ENCODE data around the gene DNAAF8.
A peak's percentile ranks its signal among the peaks of the same experiment; 100 is the strongest.

DNAAF8 gene

DNA sequence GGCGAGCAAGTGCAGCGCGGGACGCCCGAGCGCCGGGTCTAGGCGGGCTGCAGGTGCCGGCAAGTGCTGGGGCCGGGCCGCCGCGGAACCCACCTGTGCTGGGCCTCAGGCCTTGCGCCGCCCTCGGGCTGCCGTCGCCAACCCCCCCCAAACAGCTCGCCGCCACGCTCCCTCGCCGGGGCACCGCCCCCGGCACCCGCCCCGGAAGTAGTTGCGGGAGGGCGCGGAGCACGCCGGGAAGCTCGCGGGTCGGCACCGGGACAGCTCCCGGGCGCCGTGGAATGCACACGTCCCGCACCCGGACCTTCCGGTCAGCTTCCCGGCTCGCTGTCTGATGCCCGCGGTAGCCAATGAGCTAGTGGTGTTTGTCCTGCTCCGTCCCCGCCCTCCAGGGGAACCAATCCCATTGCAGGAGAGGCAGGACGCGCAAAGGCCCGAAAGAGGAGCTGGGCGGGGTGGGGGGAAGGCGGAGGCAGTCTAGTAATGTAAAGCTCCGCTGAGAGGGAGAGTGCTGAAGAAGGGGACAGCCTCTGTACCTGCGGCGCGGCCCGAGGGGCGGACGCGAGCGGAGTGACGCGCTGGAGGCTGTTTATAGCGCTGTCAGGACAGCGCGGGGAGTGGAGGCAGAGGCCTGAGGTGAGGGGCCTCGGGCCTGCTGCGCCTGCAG lies at the start of gene DNAAF8, which contains the start of gene ANKS3:
DNAAF8 (plus strand) TSS at position 475 of the 667 bp plus-strand sequence. CDS start 1,978 bp downstream, outside the sequence.
ANKS3 (minus strand) TSS at position 209 of the 667 bp plus-strand sequence. CDS start 4,122 bp downstream, outside the sequence.
- DNase-seq (ENCODE audit: low read depth in 3 of 3): peak; percentile 65 to 83 (median 67)

DNA sequence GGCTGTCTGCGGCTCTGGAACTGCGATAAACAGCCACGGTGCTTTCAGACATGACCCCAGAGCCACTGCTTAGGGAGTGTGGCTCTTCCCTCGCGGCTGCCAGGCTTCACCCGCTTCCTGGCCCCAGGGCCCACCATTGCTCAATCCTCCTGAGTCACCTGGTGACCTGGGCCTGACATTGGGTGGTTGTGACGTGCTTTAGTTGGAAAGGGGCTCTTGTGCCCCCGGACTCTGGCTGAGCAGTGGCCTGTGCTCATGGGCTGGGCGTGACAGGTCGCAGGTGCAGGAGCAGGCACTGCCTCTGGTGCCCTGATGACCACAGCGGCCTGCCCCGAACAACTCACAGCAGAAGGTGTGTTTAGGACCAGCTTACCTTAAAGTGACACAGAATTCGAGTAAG lies 49.6 kb upstream of the DNAAF8 start:
- no peak for DNase-seq (ENCODE audit: low read depth in 3 of 3)

DNA sequence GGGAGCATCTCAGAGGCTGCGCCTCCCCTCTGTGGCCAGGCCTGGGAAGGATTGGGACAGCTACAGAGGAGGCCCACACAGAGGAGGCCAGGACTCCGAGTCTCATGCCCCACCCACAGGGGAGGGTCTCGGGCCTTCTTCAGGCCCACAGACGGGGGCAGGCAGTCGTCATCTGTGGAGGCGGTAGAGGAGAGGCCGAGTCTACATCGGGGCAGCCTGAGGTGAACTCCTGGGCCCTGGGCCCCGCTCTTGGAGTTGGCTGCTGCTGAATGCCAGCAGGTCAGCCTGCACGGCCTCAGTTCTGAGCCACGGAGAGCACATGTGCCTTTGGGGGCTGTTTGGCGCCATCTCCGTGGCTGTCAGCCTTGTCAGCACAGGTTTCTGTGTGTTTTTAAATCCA lies 49.0 kb upstream of the DNAAF8 start:
- no peak for DNase-seq (ENCODE audit: low read depth in 3 of 3)

DNA sequence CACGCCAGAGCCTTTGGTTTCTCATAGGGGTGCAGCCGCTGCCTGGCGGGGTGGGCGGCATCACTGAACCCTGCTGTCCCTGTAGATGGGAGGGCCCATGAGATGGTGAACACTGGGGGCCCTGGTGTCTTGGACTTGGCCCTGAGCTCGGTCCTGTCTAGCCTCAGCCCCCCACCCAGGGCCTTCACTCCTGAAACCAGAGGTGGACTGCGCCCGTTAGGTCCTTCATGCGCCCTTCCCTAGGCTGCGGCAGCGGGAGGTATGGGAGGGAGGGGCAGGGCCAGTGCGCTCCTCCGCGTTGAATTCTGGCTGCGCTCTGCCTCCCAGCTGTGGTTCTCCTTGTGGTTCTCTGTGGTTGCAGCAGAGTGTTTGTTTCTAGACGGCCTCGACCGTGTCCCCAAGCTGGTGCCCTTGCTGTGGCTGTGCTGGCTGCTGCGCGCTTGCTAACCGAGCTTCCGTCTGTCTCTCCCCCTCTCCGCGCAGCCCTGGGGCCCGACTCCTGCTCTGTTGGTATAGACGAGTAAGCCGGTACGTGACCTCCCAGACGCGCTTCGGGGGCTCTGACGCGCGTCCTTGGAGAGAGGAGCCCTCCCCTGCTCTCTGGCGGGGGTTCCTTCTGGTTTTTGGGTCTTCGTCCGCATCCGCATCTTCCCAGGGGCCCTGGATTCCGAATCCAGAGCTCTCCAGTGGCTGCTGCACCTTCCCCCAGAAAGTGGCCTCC lies 48.4 kb upstream of the DNAAF8 start:
- no peak for DNase-seq (ENCODE audit: low read depth in 3 of 3)

DNA sequence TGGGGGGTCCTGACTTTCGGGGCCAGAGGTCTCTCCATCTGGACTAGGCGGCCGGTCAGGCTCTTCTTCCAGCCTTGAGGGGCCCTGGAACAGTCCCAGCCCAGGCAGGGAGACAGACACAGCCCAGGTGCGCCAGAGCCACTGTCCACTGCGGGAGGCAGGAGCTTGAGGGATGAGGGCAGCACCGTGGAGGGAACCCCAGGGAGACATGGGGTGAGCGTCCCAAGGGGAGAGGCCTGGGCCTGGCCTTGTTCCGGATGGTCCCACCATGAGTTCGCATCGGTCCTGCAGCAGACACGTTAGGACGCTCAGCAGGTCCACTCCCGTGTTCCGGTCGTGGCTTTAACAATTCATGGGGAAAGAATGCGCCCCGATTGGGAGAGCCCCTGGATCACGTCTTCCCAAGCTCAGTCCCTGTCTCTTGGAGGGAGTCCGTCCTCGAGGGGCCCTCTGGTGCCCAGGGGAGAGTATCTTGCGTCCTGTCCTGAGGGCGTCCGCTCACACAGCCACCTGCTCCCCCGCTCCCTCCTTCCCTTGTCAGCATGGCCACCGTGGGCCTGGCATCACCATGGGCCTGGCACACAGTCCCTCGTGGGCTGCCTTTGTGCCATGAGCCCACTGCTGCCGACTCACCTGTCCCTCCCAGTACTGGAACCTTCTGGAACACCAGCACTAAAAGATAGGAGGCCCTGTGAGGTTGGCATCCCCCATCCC lies 47.7 kb upstream of the DNAAF8 start:
- no peak for DNase-seq (ENCODE audit: low read depth in 3 of 3)

DNA sequence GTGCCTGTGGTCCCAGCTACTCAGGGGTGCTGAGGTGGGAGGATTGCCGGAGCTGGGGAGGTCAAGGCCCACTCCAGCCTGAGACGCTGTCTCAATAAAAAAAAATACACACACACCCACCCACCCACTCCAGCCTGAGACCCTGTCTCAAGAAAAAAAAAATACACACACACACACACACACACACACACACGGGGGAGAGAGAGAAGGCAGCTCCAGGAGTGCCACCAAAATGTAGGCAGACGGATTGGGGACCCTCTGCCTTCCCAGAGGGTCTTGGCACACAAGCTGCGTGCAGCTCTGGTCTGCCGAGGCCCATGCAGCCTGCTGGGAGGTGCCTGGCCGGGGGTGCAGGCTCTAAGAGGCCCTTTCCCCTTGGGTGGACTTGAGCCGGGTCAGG lies 46.9 kb upstream of the DNAAF8 start:
- DNase-seq (ENCODE audit: low read depth in 3 of 3): no peak

DNA sequence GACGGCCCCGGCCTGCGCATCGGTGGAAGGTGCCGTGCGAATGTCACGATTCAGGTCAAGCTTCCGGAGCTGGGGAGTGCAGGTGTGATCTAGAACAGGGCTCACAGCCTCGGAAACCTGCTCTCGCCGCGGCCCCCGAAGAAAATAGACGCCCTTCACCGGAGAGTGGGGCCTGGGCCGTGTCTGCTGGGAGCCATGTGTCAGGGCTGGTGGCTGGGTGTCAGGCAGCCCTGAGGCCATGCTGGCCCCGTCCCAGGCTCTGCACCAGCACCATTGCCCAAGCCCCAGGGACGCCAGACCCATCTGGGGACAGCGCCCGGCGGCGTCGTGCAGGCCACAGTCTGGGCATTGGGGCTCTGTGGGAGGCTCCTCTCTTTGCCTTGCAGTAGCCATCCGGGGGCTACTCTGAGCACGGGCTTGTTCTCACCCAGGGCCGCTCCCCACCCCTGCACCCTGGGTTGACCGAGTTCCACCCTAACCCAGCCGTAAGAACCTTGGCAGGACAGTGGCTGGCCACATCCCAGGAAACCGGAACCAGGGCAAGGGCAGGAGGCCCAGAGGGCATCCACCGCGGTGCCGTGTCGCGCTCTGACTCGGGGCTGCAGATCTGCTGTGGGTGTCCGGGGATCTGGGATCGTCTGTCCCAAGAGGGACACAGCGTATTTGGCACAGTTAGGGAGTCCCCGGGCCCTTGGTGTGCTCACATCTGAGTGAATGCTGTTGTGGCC lies 46.2 kb upstream of the DNAAF8 start:
- DNase-seq (ENCODE audit: low read depth in 3 of 3): no peak

DNA sequence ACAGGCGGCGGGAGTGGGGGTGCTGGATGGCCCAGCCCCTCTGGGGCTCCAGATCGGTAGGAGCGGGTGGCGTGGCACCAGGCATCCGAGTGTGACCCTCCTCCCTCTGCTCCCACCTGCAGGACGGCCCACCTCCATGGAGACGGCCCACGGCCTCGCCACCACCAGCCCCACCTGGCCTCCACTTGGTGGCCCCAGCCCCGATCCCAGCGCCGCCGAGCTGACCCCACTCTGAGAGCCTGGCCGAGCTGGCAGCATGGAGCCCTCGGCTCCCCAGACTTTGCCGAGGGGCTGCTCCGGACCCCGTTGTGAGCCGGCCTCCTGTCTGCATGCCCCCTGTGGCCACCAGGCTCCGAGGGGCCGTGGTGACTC lies 45.7 kb upstream of the DNAAF8 start:
- DNase-seq (ENCODE audit: low read depth in 3 of 3): no peak

DNA sequence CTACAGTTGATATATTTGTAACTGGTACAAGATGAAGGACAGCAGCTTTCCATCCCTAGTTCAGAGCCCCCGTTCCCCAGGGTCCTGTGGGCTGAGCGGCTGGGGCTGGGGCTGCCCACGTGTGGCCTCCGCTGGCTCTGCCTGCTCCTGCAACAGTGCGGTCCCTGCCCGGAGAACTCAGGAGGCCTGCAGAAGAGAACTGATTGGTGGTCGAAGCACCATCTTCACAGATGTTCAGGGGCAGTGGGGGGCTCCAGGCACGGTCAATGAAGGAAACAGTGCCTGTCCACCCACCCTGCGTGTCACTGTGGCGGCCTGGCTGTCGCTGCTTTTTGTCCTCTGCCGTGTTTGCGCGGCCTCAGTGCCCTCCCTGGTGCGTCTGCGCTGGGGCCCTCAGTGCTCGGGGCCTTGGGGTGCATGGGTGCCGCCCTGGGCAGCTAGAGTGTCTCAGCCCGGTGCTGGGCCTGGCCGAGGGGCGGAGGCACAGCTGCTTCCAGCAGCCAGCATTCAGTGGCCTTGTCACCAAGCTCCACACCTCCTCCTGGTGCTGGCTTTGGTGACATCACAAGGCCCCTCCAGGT lies 45.2 kb upstream of the DNAAF8 start:
- DNase-seq (ENCODE audit: low read depth in 3 of 3): no peak

DNA sequence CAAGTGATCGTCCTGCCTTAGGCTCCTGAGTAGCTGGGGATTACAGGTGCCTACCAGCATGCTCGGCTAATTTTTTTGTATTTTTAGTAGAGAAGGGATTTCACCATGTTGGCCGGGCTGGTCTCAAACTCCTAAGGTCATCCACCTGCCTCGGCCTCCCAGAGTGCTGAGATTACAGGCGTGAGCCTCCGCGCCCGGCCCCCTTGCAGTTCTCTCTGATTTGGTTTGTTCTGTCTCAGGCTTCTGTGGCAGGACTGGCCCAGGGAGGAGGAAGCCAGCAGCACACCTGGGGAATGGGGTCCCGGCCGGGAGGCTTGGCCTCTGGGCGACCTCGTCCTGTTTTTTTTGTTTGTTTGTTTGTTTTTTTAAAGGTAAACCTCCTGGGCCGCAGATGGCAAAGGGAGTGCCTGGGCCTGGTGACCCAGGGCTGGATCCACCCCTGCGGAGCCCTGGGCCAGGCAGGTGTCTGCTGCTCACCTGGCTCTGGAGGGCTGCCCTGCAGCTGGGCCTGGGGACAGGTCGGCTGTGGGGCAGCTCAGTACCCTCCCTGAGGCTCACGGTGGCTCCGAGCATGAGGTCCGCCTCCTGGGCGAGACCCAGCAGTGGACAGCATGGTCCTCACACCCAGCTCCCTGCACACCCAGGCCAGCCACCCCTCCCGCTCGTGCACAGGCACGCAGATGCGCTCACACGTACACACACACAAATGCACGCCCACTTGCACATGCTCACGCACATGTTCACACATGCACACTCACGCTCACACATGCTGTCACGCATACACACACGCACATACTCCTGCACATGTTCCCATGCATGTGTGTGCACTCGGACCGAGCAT lies 44.3 kb upstream of the DNAAF8 start:
- no peak for DNase-seq (ENCODE audit: low read depth in 3 of 3)

DNA sequence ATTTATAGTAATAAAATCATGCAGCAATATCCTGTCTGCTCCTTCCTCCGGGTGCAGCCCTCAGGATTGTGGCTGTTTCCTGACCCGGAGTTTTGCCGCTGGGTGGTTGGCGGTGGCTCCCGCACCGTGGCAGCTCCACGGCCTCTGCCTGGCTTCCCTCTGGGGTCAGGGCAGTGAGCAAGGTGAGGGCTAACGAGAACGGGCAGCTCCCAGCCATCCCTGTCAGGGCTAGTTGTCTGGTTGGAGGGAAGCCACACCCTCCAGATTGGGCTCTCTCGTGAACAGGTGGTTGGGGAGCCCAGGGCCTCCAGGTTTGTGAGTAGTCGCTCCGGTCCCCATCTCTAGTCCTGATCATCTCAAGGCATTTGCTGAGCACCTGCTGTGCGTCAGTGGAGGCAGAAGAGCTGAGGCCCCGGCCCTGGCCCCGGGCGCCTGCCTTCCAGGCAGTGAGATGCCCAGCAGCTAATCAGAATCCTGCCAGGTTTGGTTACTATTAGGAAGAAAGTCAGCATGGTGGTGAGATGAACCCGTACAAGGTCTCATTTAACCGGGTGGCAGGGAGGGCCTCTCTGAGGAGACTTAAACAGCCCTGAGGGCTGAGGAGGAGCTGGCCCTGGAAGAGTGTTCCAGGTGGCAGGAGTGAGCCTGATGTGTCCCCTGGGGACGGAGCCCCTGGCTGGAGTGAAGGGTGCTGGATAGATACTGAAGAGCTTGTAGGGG lies 43.2 kb upstream of the DNAAF8 start:
- DNase-seq (ENCODE audit: low read depth in 3 of 3): no peak

DNA sequence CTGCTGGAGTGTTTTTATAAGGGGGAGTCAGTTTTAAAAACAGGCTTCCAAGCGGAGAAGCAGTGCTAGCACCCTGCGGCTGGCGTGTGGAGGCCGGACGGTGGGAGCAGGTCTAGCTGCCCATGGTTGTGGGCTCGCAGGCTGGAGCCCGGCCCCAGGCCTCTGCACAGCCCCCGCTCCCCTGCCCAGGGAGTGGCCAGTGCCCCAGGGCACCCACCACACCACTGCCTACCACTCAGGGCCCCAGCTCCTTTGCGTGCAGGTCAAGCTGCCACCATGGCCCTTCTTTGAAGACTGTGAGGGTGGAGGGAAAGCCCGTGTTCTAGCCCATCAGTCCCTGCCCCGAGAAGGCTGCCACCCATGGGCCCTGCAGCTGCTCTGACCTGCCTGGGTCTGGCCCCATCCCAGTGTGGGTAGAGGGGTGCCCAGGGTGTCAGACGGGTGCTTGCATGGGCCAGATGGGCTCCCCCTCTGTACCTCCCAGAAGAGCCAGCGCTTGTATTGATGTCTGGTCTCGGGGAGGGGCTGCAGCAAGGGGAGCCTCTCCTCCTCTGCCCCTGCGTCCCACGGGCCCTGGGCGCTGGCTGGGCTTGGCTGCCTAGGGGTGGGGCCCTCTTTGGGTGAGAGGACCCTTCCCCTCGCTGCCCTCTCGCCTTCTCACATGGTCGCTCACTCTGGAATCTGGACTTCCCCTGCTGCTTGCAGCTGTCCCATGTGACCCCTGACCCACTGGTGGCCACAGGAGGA lies 42.5 kb upstream of the DNAAF8 start:
- no peak for DNase-seq (ENCODE audit: low read depth in 3 of 3)

DNA sequence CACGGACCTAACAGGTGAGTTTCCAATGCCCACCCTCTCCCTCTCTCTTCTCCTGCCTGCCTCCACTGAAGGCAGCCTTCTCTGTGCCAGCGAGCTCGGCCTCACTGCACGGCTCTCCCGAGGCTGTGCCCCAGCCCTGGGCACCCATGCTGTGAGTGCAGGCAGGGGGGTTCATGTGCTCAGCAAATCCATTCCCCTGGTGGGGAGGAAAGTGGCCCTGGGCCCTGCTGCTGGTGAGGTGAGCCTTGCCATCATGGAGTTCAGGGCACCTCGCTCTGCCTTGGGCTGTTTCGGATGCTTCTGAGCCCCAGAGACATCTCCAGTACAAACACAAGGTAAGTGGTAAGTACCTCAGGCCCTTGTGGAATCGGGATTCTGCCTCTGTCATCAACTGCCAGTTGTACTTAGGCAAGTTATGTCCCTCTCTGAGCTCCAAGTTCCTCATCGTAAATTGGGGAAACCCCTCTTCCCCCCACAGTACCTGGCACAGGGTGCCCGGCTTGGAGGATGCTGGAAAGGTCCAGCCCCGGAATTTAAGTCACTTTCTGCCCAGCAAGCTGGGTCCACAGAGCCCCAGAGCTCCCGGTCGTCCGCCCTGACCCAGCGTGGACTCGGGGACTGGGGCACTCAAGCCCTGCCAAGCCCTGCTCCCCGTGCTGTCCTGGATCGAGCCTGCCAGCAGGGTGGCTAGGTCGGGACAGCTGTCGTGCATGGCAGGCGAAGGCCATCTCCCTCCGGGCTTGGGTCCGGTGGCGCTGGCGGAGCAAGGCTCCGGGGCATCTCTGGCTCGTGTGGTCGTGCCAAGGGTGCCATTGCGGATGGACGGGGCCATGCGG lies 41.7 kb upstream of the DNAAF8 start:
- DNase-seq (ENCODE audit: low read depth in 3 of 3): no peak

DNA sequence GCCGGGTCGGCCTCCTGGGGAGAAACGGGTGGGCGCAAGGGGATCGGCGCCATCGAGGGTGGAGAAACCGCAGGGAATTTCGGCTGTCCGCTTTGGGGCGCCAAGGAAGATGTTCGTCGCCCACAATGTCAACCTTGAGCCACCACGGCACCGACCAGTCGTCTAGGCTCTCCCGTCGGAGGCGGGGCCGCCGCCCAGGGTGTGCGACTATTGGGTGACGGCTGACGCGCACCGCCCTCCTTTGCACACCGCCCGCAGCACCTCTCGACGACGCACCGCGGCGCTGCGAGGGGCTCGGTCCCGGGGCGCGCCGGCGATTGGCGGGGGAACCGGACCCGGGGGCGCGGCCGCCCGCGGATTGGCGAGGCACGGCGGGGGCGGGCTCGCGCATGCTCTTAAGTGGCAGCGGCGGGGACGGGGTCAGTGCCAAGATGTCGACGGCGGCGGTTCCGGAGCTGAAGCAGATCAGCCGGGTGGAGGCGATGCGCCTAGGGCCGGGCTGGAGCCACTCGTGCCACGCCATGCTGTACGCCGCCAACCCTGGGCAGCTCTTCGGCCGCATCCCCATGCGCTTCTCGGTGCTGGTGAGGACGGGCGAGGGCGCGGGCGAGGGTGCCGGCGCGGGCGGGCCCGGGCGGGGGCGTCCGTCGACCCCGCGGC lies 40.9 kb upstream of the DNAAF8 start, which contains the start of gene NUDT16L1:
NUDT16L1 (plus strand) TSS at position 267 of the 660 bp plus-strand sequence; CDS start at position 432, 165 bp downstream.
- peak; percentile 92 to 96 (median 96) for DNase-seq (ENCODE audit: low read depth in 3 of 3)

DNA sequence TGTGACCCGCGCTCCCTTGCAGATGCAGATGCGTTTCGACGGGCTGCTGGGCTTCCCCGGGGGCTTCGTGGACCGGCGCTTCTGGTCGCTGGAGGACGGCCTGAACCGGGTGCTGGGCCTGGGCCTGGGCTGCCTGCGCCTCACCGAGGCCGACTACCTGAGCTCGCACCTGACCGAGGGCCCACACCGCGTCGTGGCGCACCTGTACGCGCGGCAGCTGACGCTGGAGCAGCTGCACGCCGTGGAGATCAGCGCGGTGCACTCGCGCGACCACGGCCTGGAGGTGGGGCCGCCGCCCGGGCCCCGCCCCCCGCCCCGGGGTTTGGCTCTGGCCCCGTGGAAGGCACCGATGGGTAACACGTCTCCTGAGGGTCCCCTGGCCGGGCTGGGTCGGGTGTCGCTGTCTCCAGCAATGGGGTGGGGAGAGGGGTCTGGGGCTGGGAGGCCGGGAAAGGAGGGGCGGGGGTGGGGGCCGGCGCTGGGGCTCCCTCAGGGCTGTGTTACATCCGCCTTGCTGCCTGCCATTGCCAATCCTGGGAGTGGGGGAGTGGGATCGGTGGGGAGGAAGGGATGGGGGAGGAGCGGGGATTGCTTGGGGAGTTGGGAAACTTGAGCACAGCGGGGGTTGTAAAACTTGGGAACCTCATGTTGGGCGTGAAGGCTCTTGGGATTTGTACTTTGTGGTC lies 40.2 kb upstream of the DNAAF8 start:
- peak in 1 of 3 experiments; percentile 40 for DNase-seq (ENCODE audit: low read depth in 3 of 3)

DNA sequence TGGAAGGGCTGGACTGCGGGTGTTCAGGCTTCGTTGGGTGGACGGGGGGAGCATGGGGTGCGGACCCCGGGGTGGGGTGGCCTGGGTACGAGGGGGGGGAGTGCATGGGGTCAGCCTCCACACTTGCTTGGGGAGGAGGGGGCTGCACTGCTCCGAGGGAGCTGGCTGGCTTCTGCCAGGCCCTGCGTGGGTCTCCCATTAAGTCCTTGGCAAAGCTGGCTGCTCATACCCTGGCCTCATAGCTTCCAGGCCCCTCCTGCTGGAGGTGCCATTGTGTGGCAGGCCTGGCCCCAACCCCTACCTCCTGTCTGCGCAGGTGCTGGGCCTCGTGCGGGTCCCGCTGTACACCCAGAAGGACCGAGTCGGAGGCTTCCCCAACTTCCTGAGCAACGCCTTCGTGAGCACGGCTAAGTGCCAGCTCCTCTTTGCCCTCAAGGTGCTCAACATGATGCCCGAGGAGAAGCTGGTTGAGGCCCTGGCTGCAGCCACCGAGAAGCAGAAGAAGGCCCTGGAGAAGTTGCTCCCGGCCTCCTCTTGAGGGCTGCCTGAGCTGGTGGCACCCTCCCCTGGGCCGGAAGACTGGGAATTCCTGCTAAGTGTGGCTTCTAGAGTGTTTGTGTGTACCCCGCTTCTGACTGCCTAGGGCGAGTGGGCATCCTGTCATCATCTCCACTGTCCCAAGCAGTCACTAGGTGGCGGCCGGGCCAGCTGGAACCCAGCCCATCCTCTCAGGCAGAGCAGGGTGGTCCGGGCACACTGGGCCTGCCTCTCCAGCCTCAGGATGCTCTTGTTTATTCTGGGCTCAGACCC lies 39.5 kb upstream of the DNAAF8 start:
- no peak for DNase-seq (ENCODE audit: low read depth in 3 of 3)
